Left colon (tissue), 2 donors: ENCODE results near the gene CRMP1. TPM values are rescaled to one million over a fixed set of nuclear protein-coding genes. Genes with fewer than 3 reads are reported as not detected.

Experiments used
- ATAC-seq: fragments of 200-7000 bp; cut with Tn5 transposase; one replicate; pipeline ENCODE4 v1.9.1; 2020; ENCODE audit warnings: mild to moderate bottlenecking, moderate library complexity
- DNase-seq, 2 donors: peaks; one replicate each; pipeline ENCODE4 v3.0.0-alpha.2; 2020
- intact Hi-C, 2 donors: fragments of 100-400 bp; cut with DNase I in 1 of 2; cut with micrococcal nuclease in 1 of 2; formaldehyde crosslinking; loops; one replicate each; pipeline versions ENCODE4 v1.11.2 to v1.14.0; 2022; cut with DNase I, micrococcal nuclease
- microRNA-seq, 2 donors: library from miRNA; unstranded; fragments of <30 nt; microRNA quantifications; one replicate each; pipeline versions ENCODE4 v1.1.0 to v1.2.0, GENCODE V29; 2020
- total RNA-seq, 2 donors: library from RNA; stranded (reverse); fragmentation: NEBNext Ultra II Directional; extraction: Animal tissue kit (Norgen Biotek cat#: 25700); gene quantifications; one replicate each; pipeline ENCODE4 v1.2.1, GENCODE V29; 2021
- donor health status: DM: no; HTN: no; CAD: no.
- donor health status: DM: yes; HTN: yes; CAD: no.

CRMP1 gene
- total RNA-seq, 2 donors from 2014 or later = 0.37 to 1.2 TPM

- DNase-seq = no peak
- no peak for ATAC-seq
- intact Hi-C loops = no loop called here
These were observed 106.8 kb downstream of the CRMP1 start for GRCh38 chr4:5785806-5786680.

- intact Hi-C loops = no loop called here
- DNase-seq = no peak
- no peak for ATAC-seq
These were observed 107.8 kb downstream of the CRMP1 start for GRCh38 chr4:5784960-5785611.

GRCh38 chr4:5784021-5784420 lies 108.9 kb downstream of the CRMP1 start:
- intact Hi-C loops = no loop called here
- ATAC-seq (no peak), DNase-seq (no peak)

GRCh38 chr4:5783486-5783885 lies 109.4 kb downstream of the CRMP1 start:
- no peak for ATAC-seq
- no peak for DNase-seq
- intact Hi-C loops = no loop called here

GRCh38 chr4:5782829-5783476 lies 109.9 kb downstream of the CRMP1 start:
- intact Hi-C loops = no loop called here
- no peak for ATAC-seq
- DNase-seq = no peak

GRCh38 chr4:5781691-5782090 lies 111.2 kb downstream of the CRMP1 start:
- intact Hi-C loops = no loop called here
- DNase-seq (no peak), ATAC-seq (no peak)

GRCh38 chr4:5780831-5781480 lies 111.9 kb downstream of the CRMP1 start:
- no peak for DNase-seq
- no peak for ATAC-seq
- intact Hi-C loops = no loop called here

- intact Hi-C loops = no loop called here
- DNase-seq = no peak
- no peak for ATAC-seq
These were observed 116.4 kb downstream of the CRMP1 start for GRCh38 chr4:5776510-5776909.

GRCh38 chr4:5774416-5775036 lies 118.4 kb downstream of the CRMP1 start:
- intact Hi-C loops = no loop called here
- ATAC-seq (no peak), DNase-seq (no peak)

GRCh38 chr4:5773271-5773555 lies 119.7 kb downstream of the CRMP1 start:
- ATAC-seq = no peak
- intact Hi-C loops = no loop called here
- no peak for DNase-seq

- DNase-seq (no peak), ATAC-seq (no peak)
- intact Hi-C loops = no loop called here
These were observed 120.2 kb downstream of the CRMP1 start for GRCh38 chr4:5772528-5773270.

Small RNA genes within 50 kb of the gene (microRNA-seq; reads per million reads assigned to microRNA genes)
- gene MIR378D1 = 0 to 1.4 reads per million in 2 donors

Other genes with a start within 250 kb of the CRMP1 start
- gene EVC2, start 184.5 kb downstream of the CRMP1 start, total RNA-seq = 1 to 10 TPM in 1 of 2 donors, under 1 TPM in 1; 0.82 to 1.4 TPM
- 1 to 10 TPM; 2.2 to 5.1 TPM for gene EVC, start 181.9 kb downstream of the CRMP1 start, total RNA-seq
- gene C4orf50, start 125.3 kb upstream of the CRMP1 start, total RNA-seq = under 1 TPM in 1 of 2 donors, not detected in 1; 0.09 TPM